Ishikawa (cell line): ENCODE measurements around the gene NEK7.

Experiments used
- CEBPB ChIP-seq: IDR thresholded peaks from 2 replicates; pipeline ENCODE4 v1.6.1; 2012
- CREB1 ChIP-seq: IDR thresholded peaks from 2 replicates; pipeline ENCODE4 v1.6.1; 2012; ENCODE audit warnings: low read depth
- EGR1 ChIP-seq: IDR thresholded peaks from 2 replicates; pipeline ENCODE4 v1.6.1; 2012
- EP300 ChIP-seq: IDR thresholded peaks from 2 replicates; pipeline ENCODE4 v1.6.1; 2012; ENCODE audit warnings: borderline replicate concordance
- FOXM1 ChIP-seq: IDR thresholded peaks from 2 replicates; pipeline ENCODE4 v1.6.1; 2012; ENCODE audit warnings: low read depth, borderline replicate concordance
- NFIC ChIP-seq: IDR thresholded peaks from 2 replicates; pipeline ENCODE4 v1.6.1; 2012
- RAD21 ChIP-seq: IDR thresholded peaks from 2 replicates; pipeline ENCODE4 v1.6.1; 2012; ENCODE audit warnings: low read depth
- TAF1 ChIP-seq: IDR thresholded peaks from 2 replicates; pipeline ENCODE4 v1.6.1; 2012; ENCODE audit warnings: low read depth, mild to moderate bottlenecking
- TCF12 ChIP-seq: IDR thresholded peaks from 2 replicates; pipeline ENCODE4 v1.6.1; 2012; ENCODE audit warnings: low read depth
- TEAD4 ChIP-seq: IDR thresholded peaks from 2 replicates; pipeline ENCODE4 v1.6.1; 2012
- YY1 ChIP-seq: IDR thresholded peaks from 2 replicates; pipeline ENCODE4 v1.6.1; 2012; ENCODE audit warnings: low read depth
- ZBTB7A ChIP-seq: IDR thresholded peaks from 2 replicates; pipeline ENCODE4 v1.6.1; 2012; ENCODE audit warnings: low read depth
- TF ChIP-seq, protein P1 (sequence below): IDR thresholded peaks from 2 replicates; pipeline ENCODE4 v1.6.1; 2012
- TF ChIP-seq, protein P2 (sequence below): IDR thresholded peaks from 2 replicates; pipeline ENCODE4 v1.6.1; 2012
- TF ChIP-seq, protein P3 (sequence below): IDR thresholded peaks from 2 replicates; pipeline ENCODE4 v1.6.1; 2012; ENCODE audit warnings: low read depth, mild to moderate bottlenecking

The NEK7 gene

DNA sequence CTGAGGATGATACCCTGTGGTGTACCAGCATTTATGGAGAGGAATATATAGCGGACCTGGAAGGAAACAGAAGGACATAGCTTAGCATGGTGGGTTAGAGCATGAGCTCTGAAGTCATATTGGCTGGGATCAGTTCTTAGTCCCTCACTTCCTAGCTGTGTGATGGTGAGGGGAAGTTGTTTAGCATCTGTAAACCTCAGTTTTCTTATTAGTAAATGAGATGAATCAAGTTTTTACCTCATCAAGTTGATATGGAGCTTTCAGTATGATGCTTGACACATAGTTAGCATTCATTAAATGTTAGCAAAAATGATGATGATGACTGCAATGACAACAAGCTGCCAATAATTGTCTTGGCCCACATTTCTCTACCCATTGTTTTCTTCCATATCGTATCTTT lies 84.8 kb downstream of the NEK7 start:
- TF ChIP-seq TAF1 (no peak), YY1 (no peak), TEAD4 (no peak), EGR1 (no peak), CREB1 (no peak), EP300 (no peak), ZBTB7A (no peak), NFIC (no peak), RAD21 (no peak), CEBPB (no peak)
- TF ChIP-seq, protein P1, sequence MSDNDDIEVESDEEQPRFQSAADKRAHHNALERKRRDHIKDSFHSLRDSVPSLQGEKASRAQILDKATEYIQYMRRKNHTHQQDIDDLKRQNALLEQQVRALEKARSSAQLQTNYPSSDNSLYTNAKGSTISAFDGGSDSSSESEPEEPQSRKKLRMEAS, result no peak
- TF ChIP-seq, protein P2, sequence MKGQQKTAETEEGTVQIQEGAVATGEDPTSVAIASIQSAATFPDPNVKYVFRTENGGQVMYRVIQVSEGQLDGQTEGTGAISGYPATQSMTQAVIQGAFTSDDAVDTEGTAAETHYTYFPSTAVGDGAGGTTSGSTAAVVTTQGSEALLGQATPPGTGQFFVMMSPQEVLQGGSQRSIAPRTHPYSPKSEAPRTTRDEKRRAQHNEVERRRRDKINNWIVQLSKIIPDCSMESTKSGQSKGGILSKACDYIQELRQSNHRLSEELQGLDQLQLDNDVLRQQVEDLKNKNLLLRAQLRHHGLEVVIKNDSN, result no peak
- TF ChIP-seq, protein P3, sequence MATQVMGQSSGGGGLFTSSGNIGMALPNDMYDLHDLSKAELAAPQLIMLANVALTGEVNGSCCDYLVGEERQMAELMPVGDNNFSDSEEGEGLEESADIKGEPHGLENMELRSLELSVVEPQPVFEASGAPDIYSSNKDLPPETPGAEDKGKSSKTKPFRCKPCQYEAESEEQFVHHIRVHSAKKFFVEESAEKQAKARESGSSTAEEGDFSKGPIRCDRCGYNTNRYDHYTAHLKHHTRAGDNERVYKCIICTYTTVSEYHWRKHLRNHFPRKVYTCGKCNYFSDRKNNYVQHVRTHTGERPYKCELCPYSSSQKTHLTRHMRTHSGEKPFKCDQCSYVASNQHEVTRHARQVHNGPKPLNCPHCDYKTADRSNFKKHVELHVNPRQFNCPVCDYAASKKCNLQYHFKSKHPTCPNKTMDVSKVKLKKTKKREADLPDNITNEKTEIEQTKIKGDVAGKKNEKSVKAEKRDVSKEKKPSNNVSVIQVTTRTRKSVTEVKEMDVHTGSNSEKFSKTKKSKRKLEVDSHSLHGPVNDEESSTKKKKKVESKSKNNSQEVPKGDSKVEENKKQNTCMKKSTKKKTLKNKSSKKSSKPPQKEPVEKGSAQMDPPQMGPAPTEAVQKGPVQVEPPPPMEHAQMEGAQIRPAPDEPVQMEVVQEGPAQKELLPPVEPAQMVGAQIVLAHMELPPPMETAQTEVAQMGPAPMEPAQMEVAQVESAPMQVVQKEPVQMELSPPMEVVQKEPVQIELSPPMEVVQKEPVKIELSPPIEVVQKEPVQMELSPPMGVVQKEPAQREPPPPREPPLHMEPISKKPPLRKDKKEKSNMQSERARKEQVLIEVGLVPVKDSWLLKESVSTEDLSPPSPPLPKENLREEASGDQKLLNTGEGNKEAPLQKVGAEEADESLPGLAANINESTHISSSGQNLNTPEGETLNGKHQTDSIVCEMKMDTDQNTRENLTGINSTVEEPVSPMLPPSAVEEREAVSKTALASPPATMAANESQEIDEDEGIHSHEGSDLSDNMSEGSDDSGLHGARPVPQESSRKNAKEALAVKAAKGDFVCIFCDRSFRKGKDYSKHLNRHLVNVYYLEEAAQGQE, result no peak

DNA sequence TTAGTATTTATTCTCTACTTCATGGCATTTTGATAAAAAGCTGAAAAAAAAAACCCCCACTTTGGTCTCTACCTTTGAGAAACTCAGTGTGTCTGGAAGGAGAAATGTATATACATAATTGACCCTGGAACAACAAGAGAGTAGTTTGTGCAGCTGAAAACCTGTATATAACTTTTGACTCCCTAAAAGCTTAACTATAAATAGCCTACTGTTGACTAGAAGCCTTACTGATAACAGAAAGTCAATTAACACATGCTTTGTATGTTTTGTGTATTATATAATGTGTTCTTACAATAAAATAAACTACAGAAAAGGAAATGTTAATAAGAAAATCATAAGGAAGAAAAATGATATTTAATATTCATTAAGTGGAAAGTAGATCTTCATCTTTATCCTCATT lies 88.0 kb downstream of the NEK7 start:
- TF ChIP-seq ZBTB7A (no peak), TAF1 (no peak), CEBPB (no peak), TEAD4 (no peak), CREB1 (no peak), EP300 (no peak), YY1 (no peak), RAD21 (no peak), NFIC (no peak), TCF12 (no peak), FOXM1 (no peak), EGR1 (no peak)
- TF ChIP-seq, protein P2, result no peak

DNA sequence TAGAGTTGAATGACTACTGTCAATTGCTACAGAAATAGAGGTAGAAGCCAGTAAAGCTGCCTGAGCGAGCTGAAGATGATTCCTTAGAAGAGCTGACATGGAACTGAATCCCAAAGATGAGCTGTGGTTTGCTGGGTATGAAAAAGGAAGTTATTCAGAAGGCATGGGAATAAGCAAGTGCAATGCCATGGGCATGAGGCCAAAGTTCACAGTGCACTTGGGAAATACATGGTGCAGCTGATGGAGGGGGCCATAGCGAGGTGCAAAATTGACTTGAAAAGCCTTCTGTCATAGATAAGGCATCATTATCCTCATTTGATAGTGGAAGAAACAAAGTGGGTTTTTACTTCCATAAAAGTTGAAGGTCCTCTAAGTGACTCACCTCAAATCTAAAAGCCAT lies 88.6 kb downstream of the NEK7 start:
- no peak for TF ChIP-seq RAD21
- TF ChIP-seq EGR1, result no peak
- TF ChIP-seq FOXM1, result no peak
- no peak for TF ChIP-seq CEBPB
- TF ChIP-seq, protein P1, result no peak
- TF ChIP-seq NFIC, result no peak
- TF ChIP-seq TCF12, result no peak
- TF ChIP-seq YY1, result no peak
- TF ChIP-seq, protein P2, result no peak
- TF ChIP-seq ZBTB7A, result no peak
- TF ChIP-seq TEAD4, result no peak
- TF ChIP-seq, protein P3, result no peak
- TF ChIP-seq EP300, result no peak
- TF ChIP-seq CREB1, result no peak
- TF ChIP-seq TAF1, result no peak

DNA sequence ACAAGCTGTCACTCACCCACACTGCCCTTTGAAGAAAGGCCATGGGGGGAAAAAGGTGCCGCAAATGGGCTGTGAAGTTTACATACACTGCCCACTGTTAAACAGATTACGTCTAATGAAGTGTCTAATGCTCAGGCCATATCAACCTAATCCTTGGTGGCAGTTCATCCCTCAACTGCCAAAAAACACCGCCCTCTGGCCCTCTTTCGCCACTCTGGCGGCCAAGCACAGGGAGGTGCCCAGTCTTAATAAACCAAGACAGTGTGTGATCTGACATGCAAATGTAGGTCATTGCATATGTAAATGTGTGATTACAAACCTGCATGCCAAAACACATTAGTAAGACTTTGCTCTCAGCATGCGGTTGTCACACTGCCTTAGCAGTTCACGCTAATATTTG lies 89.5 kb downstream of the NEK7 start:
- no peak for TF ChIP-seq TEAD4
- no peak for TF ChIP-seq EP300
- TF ChIP-seq TAF1, result no peak
- TF ChIP-seq, protein P2, result no peak

DNA sequence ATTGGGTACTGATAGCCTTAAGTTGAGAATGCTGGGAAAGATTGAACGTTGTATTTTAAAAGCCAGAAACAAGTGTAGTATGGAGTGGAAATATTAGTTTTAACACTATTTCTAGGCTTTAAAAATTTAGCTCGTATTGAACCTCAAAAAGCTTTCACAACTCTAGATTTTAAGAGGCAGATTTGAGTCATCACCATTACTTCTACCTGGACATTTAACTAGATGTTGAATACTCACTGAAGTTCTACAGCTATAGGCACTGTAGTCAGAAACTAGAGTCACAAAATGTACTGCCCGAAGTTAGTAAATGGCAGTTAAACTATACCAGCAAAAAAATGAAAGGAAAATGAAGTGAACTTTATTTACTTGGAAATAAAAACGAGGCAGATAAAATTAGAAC lies 96.5 kb downstream of the NEK7 start:
- TF ChIP-seq, protein P1, result no peak
- TF ChIP-seq ZBTB7A (no peak), EGR1 (no peak), EP300 (no peak), RAD21 (no peak), FOXM1 (no peak), TAF1 (no peak), CREB1 (no peak), TCF12 (no peak), NFIC (no peak)
- TF ChIP-seq, protein P3, result no peak
- TF ChIP-seq, protein P2, result no peak
